Measurements from ENCODE around the gene PPP3CA. TPM values are rescaled to one million over a fixed set of nuclear protein-coding genes. Genes with fewer than 3 reads are reported as not detected.

The PPP3CA gene
- total RNA-seq, 2 donors from 2014 or later, result 14.6 to 20.5 TPM

DNA sequence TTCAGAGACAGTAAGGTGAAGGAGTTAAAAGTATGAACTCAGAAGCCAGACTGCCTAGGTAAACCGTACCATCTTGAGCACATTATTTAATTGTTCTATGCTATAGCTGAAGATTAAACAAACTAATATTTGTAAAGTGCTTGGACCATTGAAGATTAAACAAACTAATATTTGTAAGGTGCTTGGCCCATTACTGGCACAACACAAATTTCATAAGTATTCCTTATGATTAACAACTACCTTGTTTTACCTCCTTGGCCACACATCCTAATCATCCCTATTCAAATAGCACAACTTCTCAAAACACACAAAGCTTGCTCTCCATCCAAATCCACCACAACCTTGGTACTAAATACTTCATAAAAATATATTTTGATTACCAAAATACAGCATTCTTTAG, 137.0 kb downstream of the PPP3CA start:
- H3K9me3 Mint-ChIP-seq, result no peaks in the 10 kb centered on the region
- no peak overlapping the region for H3K4me3 Mint-ChIP-seq
- no peaks in the 10 kb centered on the region for H3K27me3 Mint-ChIP-seq
- peaks cover 25% of the 10 kb centered on the region for H3K4me1 Mint-ChIP-seq
- no peak for ATAC-seq (replicated peaks)
- H3K36me3 Mint-ChIP-seq (ENCODE audit: low read depth), result no peaks in the 10 kb centered on the region
- no peak overlapping the region for H3K27ac Mint-ChIP-seq

DNA sequence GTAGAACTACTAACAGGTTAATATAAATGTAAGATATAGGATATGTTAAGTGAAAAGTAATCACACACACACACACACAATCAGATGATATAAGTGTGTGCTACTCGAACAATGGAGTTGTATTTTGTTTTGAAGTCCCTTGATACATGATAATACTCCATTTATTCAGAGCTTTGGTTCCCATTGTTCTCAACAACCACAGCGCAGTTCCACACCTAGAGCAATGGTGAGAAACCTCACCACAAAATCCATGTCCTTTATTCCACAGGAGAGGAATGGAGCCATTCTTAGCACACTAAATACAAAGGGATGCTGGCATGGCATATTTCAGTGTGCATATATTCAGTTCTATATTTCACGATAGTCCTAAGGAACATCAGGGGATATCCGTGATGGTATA, 139.2 kb downstream of the PPP3CA start:
- Mint-ChIP-seq H3K36me3 (ENCODE audit: low read depth) (no peaks in the 10 kb centered on the region), H3K4me1 (peaks cover 23% of the 10 kb centered on the region), H3K4me3 (no peak overlapping the region), H3K27me3 (no peaks in the 10 kb centered on the region), H3K9me3 (no peaks in the 10 kb centered on the region), H3K27ac (no peak overlapping the region)
- no peak for ATAC-seq (replicated peaks)

DNA sequence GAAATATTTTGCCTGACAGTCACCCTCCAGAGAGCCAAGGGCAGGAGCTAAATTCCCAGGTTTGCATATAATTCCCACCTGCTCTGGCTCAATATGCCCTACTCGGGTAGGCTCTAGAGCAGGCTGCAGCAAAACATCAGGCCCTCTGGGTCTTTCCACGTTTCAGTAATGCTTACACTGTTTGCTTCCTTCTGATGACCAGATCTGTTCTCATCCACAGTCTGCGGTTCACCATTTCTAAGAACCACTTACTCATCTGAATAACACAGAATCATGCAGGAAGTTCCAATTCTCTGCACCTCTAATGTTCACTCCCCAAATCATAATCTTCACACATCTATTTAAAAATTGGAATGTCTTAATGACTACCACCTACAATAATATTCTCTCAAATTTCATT, 141.4 kb downstream of the PPP3CA start:
- peak overlapping the region; percentile 73 for H3K27ac Mint-ChIP-seq
- H3K36me3 Mint-ChIP-seq (ENCODE audit: low read depth), result no peaks in the 10 kb centered on the region
- H3K9me3 Mint-ChIP-seq, result no peaks in the 10 kb centered on the region
- H3K27me3 Mint-ChIP-seq, result no peaks in the 10 kb centered on the region
- ATAC-seq (replicated peaks), result peak; percentile 100
- H3K4me1 Mint-ChIP-seq, result peaks cover 25% of the 10 kb centered on the region
- peak overlapping the region; percentile 60 for H3K4me3 Mint-ChIP-seq

DNA sequence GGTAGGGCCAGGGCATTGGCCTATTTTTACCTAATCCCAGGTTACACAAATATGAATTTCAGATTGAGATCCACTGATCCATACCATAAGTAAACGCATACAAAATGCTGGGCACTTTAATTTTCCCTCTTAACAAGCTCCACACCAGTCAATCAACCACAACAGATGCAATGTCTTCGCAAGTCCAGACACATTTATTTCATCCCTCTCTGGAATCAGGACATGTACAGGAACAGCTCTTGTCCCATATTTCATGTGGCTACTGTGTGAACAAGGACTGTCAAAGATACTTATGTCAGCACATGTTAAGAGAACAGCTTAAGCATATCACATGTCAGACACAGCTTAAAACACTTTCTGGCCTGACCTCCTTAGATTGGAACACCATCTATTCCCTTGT, 145.9 kb downstream of the PPP3CA start:
- Mint-ChIP-seq H3K36me3 (ENCODE audit: low read depth) (no peaks in the 10 kb centered on the region), H3K4me1 (peaks cover 25% of the 10 kb centered on the region), H3K27ac (no peak overlapping the region), H3K27me3 (no peaks in the 10 kb centered on the region), H3K4me3 (peak overlapping the region; percentile 8), H3K9me3 (no peaks in the 10 kb centered on the region)
- no peak for ATAC-seq (replicated peaks)

DNA sequence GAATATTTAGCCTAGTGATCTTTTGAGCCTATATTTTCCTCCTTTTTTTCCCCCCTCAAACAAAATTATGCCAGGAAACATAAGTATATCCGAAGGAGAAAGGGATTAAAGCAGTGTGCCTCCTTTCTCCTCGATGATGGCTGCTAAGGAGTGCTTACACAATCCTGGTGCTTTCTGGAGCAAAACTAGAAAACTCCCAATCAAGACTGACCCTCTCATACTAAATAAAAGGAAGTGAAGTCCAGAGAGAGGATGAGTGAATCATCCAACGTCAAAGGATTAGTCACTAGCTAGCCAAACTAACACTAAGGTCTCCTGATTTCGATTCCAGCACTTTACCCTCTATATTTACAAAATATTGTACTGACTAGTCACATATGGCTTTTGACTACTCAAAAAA, 146.8 kb downstream of the PPP3CA start:
- Mint-ChIP-seq H3K4me1 (peaks cover 17% of the 10 kb centered on the region), H3K27me3 (no peaks in the 10 kb centered on the region), H3K4me3 (peak overlapping the region; percentile 26), H3K36me3 (ENCODE audit: low read depth) (no peaks in the 10 kb centered on the region), H3K9me3 (no peaks in the 10 kb centered on the region), H3K27ac (peak overlapping the region; percentile 82)
- ATAC-seq (replicated peaks), result peak; percentile 92

DNA sequence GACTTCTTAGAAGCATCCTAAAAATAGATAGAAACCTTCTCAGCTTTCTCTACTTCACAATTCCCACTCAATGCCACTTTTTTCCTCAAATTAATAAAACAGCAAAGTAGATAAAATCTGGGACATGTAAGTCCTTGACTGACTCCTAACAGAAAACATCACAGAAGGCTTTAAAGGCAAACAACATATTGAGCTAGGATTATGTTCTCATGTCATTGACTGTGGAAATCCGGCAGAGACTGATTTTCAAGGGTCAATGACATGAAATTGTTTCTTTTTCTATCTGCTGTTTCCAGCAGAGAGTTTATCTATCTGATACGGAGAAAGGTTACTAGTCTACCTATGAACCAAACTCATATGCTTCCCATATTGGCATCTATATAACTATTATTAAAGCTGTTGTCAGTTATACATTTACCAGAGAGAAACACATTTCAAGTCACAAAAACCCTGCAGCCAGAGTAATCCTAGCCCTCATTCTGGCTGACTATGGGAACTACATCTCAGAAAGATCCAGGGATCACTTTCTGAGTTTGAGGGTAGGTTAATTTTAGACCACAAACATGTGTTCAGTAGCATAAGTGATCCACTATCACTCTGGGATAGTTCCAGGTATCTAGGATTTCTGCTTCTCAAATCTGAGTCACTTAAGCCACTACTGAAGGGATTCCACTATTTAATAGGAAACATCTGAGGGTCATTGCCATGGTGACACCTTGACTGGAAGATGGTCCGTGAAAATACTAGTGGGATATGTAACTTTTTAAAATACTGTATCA, 147.6 kb downstream of the PPP3CA start:
- peaks cover 13% of the 10 kb centered on the region for H3K4me1 Mint-ChIP-seq
- H3K9me3 Mint-ChIP-seq, result no peaks in the 10 kb centered on the region
- H3K36me3 Mint-ChIP-seq (ENCODE audit: low read depth), result no peaks in the 10 kb centered on the region
- H3K4me3 Mint-ChIP-seq, result no peak overlapping the region
- H3K27ac Mint-ChIP-seq, result no peak overlapping the region
- ATAC-seq (replicated peaks), result no peak
- no peaks in the 10 kb centered on the region for H3K27me3 Mint-ChIP-seq

DNA sequence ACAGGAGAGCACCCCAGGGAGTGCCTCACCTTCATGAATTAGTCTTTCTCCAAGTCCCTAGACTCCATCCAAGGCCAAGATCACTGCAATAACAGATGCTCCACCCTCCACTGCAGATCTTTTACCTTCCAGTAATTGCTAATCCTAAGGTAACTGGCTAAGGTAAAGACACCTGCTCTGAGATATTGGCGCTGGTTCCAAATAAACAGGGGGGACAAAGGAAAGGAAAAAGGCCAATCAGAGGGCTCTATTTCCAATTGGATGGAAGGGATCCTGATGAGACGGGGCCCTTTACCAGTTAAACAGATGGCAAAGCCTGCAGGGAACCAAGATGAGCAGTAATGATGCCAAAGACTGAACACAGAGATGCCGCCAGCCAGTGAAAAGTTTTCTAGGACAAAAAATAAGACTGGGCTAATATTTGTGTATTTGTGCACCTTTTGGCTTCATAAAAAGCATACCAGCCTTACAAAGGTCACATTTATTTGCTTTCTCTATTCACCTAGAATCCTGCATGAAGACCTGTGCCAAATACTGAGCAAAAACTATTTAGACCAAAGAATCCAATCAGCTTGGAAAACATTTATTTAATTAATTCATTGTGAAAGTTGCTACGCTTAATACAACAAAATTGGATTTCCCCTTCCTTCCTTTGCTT, 148.5 kb downstream of the PPP3CA start:
- H3K4me1 Mint-ChIP-seq, result peaks cover 13% of the 10 kb centered on the region
- no peak for ATAC-seq (replicated peaks)

DNA sequence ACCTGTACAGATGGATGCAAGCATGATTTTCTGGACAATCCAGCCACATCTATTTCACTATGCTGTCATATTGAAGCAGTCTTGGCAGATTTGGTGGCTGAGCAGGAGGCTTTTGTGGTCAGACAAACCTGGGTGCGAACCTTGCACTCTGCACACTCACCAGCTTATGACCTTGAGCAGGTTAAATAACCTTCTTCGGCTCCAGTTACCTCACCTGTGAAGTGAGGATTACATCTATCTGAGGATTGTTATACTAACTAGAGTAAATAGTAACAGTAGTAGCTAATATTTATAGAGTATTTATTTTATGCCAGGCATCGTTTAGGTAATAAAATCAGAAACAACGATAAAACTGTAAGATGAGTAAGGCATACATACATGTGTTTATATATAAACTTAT, 150.0 kb downstream of the PPP3CA start:
- ATAC-seq (replicated peaks), result no peak
- Mint-ChIP-seq H3K27ac (no peak overlapping the region), H3K4me3 (no peak overlapping the region), H3K9me3 (no peaks in the 10 kb centered on the region), H3K27me3 (no peaks in the 10 kb centered on the region), H3K4me1 (peaks cover 16% of the 10 kb centered on the region), H3K36me3 (ENCODE audit: low read depth) (no peaks in the 10 kb centered on the region)

More for the DNA sequence above, 148.5 kb downstream of the PPP3CA start:
- Mint-ChIP-seq H3K9me3 (no peaks in the 10 kb centered on the region), H3K36me3 (ENCODE audit: low read depth) (no peaks in the 10 kb centered on the region), H3K4me3 (no peak overlapping the region), H3K27me3 (no peaks in the 10 kb centered on the region), H3K27ac (no peak overlapping the region)

DNA sequence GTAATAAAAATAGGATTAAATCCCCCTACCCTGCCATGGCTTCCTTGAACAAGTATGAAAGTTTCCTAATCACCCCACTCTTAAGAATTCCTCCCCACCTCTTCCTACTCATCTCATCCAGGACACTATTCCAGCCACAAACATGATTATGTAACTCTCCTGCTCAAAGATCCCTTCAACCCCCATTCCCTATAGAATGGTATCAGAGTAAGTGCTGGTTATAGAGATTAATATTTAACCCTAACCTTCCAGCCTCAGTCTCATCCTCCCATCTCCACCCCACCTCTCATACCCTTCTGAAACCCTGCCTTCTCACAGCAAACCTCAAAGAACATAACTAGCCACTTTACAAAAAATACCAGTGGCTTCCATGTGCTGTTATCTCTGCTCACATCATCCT, 155.1 kb downstream of the PPP3CA start:
- Mint-ChIP-seq H3K4me3 (no peak overlapping the region), H3K36me3 (ENCODE audit: low read depth) (no peaks in the 10 kb centered on the region), H3K9me3 (no peaks in the 10 kb centered on the region), H3K27ac (no peak overlapping the region), H3K4me1 (peaks cover 13% of the 10 kb centered on the region), H3K27me3 (no peaks in the 10 kb centered on the region)
- no peak for ATAC-seq (replicated peaks)

DNA sequence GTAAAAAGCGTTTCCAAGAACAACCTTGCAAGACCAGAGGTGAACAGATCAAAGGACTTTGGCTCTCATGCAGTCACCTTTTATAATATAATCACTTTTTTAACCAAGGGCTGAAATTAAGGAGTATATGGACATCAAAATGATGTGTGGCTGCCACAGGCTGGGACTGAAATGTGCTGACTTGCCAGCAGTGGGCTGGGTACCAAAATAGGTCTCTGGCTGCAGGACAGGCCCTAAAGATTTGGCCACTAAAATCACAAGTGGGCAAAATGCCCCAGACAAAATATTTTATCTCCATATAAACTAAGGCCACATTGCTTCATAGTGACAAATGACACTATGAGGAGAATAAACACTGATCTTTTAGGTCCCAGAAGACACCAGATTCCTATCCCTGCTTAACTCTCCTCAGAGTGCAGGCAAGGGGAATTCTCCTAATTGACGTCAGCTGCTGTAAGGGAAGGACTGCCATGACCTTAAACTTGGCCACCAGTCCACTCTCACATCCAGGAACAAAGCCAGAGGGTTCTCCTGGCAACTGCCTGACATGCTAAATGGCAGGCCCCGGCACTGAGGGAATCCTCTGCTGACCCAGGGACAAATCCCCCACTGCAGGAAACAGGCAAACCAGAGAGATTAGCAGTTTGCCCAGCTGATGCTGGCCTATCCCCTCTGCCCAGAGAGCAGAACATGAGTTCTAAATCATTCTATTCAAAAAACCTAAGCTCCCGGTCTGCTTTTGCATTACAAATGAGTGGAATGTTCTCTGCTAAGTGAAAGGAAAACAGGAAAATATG, 155.8 kb downstream of the PPP3CA start:
- no peaks in the 10 kb centered on the region for H3K9me3 Mint-ChIP-seq
- no peak overlapping the region for H3K4me3 Mint-ChIP-seq
- peaks cover 13% of the 10 kb centered on the region for H3K4me1 Mint-ChIP-seq
- no peak overlapping the region for H3K27ac Mint-ChIP-seq
- no peaks in the 10 kb centered on the region for H3K36me3 Mint-ChIP-seq (ENCODE audit: low read depth)
- no peaks in the 10 kb centered on the region for H3K27me3 Mint-ChIP-seq
- ATAC-seq (replicated peaks), result no peak

DNA sequence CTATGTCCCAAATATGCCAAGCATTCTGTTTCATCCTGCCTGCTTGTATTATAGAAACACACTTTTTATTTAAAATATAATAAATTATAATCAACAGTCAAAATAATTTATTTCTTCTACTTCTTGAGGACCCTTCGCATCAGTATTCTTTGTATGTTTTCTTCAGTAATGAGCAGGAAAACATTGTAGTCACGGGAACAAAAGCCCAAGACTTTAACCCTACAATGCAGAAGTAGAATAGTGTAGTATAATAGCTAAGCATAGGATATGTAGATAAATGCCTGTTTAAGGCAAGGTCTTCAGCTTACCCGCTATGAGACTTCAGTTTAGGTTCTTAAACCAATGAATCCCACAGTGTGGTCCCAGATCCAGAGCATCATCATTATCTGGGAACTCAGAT, 156.6 kb downstream of the PPP3CA start:
- Mint-ChIP-seq H3K4me1 (peaks cover 13% of the 10 kb centered on the region), H3K27me3 (no peaks in the 10 kb centered on the region), H3K27ac (no peak overlapping the region), H3K36me3 (ENCODE audit: low read depth) (no peaks in the 10 kb centered on the region), H3K9me3 (no peaks in the 10 kb centered on the region), H3K4me3 (no peak overlapping the region)
- ATAC-seq (replicated peaks), result no peak

DNA sequence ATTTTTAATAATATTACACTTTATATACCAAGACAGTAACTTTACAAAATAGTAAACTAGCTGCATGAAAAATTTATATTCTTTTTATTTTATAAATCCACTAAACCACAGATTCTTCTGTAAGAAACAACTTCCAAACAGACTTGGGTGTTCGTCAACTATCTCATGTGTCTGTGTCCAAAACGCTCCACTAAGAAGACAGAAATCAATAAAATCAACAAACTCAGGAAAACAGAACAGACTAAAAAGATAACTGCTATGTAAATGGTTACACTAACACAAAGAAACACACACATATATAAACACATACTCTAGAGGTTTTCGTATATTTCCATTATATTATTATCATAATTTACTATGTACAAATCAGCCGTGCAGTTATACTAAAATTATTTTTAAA, 158.4 kb downstream of the PPP3CA start:
- Mint-ChIP-seq H3K36me3 (ENCODE audit: low read depth) (no peaks in the 10 kb centered on the region), H3K27me3 (no peaks in the 10 kb centered on the region), H3K27ac (no peak overlapping the region), H3K4me3 (no peak overlapping the region), H3K9me3 (no peaks in the 10 kb centered on the region), H3K4me1 (peaks cover 13% of the 10 kb centered on the region)
- ATAC-seq (replicated peaks), result no peak

DNA sequence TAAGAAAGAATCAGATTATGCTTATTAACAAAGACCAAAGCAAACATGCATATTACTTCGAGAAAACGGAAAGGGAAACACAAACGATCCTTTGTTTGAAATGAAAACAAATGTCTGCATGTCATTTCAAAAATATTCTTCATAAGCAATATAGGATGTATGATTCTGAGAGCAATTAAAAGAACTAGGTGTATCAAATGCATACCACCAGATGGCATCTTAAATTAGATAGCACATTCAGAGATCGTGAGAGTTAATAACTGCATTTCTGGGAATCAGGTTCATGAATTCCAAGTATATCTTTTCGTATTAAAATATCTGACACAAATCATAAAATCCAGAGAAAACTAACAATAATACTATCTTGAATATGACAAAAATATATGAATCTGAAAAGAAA, 159.5 kb downstream of the PPP3CA start:
- no peaks in the 10 kb centered on the region for H3K27me3 Mint-ChIP-seq
- H3K9me3 Mint-ChIP-seq, result no peaks in the 10 kb centered on the region
- H3K27ac Mint-ChIP-seq, result no peak overlapping the region
- no peak overlapping the region for H3K4me3 Mint-ChIP-seq
- no peaks in the 10 kb centered on the region for H3K36me3 Mint-ChIP-seq (ENCODE audit: low read depth)
- H3K4me1 Mint-ChIP-seq, result peaks cover 13% of the 10 kb centered on the region
- ATAC-seq (replicated peaks), result no peak

DNA sequence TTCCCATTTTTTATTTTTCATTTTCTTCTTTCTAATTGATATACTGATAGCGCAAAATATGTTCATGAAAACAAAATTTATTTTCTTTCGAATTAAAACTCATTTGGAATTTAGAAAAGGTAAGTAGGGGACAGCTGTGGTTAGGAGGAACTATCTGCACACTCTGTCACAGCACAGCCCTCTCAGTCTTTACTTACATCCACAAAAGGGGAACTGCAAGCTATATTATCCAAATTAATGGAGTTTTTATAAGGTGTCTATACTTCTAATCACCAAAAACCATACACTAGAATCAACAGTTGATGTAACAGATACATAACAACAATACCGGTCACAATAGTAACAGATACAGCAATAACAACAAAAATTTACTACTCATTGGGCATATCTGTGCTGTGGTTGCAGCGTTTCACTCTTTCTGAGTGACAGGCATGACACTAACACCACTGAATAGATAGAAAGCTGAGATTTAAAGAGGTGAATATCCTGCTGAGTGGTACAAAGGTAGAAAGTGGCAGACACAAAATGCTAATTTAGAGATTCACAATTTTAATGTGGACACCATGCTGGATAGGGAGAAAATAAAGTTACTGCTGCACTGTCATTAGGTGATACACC, 160.7 kb downstream of the PPP3CA start:
- H3K36me3 Mint-ChIP-seq (ENCODE audit: low read depth), result peaks cover 8% of the 10 kb centered on the region
- no peak overlapping the region for H3K27ac Mint-ChIP-seq
- no peaks in the 10 kb centered on the region for H3K27me3 Mint-ChIP-seq

More for the DNA sequence above, 160.7 kb downstream of the PPP3CA start:
- Mint-ChIP-seq H3K4me3 (no peak overlapping the region), H3K9me3 (no peaks in the 10 kb centered on the region), H3K4me1 (peaks cover 8% of the 10 kb centered on the region)
- no peak for ATAC-seq (replicated peaks)
